GM21528 (cell line): ENCODE data around the gene RPL19.

ENCODE experiments used
- ATAC-seq: cut with Tn5 transposase; IDR thresholded peaks from one replicate; pipeline ENCODE4 v1.9.1; 2021; ENCODE audit warnings: mild to moderate bottlenecking, moderate library complexity; ENCODE audit not compliant: unreplicated experiment, low FRiP score

Gene RPL19

DNA sequence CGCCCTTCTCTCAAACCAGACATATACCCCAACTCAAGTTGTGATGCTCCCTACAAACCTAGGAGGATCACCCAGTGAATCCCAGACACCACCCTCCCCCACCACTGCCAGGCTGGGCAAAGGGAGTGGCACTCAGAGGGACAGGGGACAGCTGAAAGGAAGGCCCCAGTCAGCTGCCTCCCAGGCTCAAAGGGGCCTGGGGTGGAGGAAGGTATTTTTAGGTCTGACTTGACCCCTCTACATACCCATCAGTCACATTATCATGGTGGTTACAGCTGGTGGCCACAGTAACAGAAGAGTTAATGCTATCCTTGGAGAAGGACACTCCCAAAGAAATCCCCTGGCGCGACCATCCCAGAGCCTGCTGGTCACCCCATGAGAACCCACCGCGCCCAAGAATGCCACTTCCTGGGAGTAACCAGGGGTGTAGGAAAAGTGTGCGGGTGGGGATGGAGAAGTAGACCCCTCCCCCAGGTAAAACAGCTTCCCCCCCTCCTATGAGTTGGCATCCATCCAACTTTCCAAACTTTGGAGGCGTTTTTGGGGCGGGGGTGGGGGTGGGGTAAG lies 3.8 kb upstream of the RPL19 start:
- no peak for ATAC-seq

DNA sequence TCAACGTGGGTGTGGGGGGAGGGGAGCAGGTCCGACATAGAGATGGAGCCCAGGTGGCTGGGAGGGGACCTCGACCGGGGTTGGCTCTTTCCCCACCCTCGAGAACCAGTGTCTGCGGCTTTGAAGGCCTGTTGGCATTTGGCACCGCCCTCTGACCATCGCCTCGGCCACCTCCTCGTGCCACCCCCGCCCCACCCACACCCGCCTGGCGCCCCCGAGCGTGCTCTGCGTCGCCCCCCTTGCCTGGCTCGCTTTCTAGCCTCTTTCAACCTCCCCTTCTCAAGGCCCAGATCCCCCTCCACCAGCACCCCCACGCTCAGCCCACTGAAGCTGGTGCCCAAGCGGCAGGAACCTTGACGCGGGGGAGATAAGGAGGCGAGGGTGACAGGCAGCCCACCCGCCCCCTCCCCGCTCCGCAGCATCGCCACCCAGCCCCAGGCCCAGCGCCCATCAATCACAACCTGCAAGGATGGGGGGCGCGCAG lies 3.2 kb upstream of the RPL19 start:
- ATAC-seq = no peak

DNA sequence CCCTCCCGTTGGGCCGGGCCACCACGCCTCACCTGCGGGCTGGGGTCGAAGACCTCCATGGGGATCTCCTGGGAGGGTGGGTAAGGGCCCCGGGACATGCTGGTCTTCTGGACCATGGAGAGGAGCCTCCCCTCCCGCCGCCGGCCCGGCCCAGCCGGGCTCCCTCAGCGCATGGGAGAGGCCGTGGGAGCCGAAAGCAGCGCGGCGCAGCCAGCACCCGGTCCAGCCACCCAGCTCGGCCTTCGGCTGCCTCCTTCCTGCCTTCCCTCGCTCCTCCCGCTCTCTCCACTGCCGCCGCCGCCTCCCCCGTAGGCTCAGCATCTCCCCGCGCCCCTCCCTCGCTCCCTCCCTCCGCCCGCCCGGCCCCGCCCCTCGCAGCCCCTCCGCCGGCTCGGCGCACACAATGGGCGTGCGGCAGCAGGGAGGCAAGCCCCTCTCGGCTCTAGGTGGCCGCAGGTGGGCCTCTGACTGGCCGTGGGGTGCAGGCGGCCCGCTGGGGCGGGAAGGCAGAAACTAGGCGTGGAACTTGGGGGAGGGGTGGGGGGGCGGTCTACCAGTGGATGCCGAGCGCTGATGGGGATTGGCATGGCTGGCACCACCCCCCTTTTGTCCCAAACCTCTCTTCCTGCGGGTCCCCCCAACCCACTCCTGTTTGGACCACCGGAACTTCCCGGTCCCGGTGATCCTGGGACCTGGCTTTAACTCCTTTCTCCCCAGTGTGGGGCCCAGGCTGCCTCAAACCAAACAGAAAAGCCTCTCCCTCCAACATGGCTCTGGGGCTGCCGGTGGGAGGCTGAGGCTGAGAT lies 2.5 kb upstream of the RPL19 start, which contains the start of gene CACNB1:
Gene CACNB1, minus strand, starts transcription at position 290 of the 806 bp plus-strand sequence. Its CDS starts 174 bp downstream, at position 116.
- ATAC-seq = no peak

DNA sequence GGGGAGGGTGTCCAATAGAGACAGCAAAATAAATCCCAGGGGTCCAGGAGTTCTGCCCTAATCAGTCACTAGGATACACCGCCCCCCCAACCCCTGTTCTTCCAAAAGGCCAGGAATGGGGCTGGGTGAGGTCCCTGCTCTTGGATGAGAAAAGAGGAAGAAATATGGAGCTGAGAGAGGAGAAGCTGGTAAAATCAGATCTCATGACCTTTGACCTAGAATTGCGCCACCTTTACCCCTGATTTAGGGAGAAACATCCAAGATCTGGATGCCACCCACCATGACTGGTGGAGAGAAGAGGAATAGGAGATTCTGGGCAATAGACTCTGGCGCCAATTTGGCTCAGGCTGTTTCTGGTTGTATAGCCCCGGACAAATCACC lies 1.9 kb upstream of the RPL19 start:
- ATAC-seq = no peak

DNA sequence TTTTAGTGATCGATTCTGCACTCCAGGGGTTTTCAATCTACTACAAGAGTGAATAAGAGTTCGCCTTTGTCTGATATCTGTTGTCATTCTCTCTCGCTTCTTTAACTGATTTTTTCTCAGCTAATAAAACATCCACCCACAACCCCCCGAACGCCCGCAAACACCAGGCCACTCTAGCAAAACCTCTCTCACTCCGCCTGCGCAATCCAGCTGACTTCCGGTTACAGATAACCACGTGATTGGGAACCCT lies 338 bp upstream of the RPL19 start:
- ATAC-seq = peak; percentile 62

DNA sequence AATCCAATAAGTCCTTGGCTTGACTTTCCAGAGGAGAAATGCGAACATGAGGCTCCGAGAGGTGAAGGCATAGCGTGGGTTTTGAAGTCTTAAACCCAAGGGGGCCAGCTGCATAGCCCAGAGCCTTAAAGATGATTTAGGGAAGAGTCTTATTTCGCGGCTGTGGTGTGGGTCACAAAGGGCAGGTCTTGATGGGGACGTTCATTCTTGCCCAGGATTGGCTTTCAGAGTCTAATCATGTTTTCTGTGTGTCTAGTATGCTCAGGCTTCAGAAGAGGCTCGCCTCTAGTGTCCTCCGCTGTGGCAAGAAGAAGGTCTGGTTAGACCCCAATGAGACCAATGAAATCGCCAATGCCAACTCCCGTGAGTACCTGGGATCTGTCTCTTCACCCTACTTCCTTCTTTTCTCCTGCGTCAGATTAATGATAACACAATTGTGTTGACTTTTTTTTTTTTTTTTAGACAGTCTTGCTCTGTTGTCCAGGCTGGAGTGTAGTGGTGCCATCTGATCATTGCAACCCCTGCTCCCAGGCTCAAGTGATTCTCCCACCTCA lies 951 bp downstream of the RPL19 start:
- ATAC-seq = no peak

DNA sequence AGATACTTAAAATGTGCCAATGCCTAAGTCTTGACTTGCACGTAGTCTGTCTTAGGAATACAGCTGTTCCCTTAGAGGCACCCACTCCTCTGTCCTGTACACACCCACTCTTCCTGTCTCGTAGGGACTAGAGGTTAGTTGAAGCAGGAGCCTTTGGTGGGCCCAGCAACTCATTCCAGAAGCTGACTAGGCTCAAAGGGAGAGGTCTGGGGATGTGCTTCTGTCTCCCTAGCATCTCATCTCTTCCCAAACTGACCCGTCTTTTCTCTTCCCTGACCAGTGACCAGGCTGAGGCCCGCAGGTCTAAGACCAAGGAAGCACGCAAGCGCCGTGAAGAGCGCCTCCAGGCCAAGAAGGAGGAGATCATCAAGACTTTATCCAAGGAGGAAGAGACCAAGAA lies 4.2 kb downstream of the RPL19 start:
- ATAC-seq = no peak

DNA sequence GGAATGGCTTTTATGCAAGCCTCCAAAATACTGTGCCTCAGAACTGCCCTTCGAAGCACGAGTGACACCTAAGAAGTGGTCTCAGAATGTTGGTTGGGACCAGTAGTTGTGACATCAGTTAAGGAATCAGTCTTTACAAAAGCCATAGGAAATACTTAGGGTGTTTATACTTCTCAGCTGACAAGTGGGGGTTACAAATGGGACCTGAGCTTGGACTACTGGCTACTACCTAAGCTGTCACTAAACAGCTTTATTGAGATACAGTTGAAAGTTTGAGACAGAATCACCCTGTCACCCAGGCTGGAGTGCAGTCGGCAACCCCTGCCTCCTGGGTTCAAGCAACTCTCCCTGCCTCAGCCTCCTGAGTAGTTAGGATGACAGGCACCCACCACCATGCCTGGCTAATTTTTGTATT lies 5.0 kb downstream of the RPL19 start:
- no peak for ATAC-seq

DNA sequence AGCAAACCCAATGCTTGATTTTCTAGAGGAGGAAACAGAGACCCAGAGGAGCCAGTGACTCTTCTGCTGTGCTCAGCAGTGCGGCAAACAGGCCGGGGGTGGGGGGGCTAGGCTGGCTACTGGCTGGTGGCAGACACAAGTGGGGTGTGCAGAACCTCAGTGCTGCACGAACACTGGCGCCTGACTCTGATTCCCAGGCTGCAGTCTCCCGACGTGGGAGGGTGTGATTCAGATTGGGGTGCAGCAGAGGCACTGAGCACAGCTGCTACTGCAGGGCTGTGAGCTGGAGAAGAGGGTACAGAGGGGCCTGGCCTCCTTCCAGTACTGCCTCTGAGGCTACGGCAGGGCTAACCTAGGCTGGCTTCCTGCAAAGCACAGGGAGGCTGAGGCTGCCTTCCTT lies 8.1 kb downstream of the RPL19 start:
- ATAC-seq = no peak

DNA sequence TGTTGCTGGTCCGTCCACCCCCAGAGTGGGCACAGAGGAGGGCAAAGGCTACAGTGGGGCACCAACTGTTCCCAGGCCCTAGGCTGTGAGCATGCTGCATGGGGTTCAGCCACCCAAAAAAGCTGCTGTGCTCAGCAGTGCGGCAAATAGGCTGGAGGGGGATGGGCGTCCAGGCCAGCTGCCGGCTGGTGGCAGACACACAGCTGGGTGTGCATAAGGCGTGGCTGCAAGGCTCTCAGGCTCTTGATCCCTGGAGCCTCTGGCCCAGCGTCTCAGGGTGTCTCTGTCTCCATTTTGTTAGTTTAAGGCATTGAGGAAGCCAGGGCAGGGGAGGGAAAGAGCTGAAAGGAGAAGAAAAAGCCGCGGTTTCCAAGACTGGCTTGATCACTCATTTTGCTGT lies 8.8 kb downstream of the RPL19 start:
- ATAC-seq = no peak

DNA sequence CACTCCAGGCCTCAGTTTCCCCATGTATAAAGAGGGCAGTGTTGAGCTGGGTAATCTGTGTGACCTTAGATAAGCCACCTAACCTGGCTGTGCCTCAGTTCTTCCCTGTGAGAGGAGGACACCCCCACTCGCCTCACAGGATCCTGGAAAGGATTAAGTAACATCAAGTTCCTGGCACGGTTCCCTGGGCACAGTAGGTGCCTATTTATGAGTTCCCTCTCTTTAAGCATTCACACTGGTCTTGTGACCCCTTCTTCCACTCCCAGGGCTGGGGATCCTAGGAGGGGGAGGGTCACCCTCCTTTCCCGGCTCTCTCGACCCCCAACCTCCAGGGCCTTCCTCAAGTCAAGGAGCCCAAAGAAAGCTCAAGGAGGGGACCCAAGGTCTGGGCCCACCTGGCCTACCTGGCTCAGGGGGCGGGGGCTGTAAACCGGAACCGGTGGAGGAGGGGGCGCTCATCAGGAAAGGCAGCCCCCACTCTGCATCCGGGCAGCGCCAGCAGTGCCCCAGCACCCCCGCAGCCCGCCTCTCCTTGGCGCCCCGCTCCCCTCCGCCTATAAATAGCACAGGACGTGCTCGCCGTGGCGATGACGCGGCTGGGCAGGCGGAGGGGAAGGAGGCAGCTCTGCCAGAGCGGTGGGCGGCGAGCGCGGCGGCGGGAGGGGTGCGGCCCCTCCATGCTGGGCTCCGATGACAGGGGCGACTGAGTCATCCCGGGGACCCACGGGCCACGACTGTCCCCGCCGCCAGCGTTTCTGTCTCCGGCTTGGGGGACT lies 9.4 kb downstream of the RPL19 start:
- ATAC-seq = no peak

DNA sequence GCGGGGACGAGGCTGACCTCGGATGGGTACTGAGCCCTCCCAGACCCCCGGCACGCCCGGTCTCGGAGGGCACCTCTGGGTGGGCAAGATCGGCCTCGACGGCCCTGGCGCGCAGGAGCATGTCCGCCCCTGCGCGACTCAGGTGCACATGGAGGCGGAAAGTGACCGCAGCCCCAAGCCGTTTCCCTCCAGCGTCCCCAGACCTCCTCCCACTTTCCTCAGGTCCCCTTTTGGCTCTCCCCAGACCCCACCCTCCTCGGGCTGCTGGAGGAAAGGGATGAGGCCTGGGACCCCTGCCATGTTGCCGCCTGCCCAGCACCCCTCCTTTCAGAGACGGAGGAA lies 10.0 kb downstream of the RPL19 start:
- ATAC-seq = no peak

DNA sequence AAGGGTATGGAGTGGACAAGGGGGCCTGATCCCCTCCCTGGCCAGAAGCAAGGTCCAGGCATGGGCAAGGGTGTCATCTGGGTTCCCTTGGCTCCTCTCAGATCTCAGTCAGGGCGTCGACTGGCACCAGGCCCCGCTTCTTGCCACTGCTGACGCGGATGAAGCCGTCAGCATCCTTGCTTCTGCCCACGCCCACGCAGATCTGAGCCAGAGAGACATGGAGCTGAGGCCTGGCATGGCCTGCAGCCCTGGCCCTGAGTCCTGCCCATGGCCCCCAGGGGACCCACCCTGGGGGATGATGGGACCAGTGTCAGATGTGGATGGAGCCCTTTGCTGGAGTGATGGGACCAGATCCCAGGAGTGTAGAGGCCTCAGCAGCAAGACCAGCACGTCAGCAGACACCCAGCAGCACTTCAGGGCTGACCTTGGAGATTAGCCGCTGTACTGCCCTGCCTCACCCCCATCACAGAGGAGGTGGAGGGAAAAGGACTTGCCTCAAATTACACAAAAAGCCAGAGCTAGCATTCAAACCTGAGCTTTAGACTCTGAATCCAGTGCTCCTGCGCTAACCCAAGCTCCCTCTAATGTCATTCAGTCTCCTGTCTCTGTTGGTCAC lies 12.2 kb downstream of the RPL19 start:
- no peak for ATAC-seq

DNA sequence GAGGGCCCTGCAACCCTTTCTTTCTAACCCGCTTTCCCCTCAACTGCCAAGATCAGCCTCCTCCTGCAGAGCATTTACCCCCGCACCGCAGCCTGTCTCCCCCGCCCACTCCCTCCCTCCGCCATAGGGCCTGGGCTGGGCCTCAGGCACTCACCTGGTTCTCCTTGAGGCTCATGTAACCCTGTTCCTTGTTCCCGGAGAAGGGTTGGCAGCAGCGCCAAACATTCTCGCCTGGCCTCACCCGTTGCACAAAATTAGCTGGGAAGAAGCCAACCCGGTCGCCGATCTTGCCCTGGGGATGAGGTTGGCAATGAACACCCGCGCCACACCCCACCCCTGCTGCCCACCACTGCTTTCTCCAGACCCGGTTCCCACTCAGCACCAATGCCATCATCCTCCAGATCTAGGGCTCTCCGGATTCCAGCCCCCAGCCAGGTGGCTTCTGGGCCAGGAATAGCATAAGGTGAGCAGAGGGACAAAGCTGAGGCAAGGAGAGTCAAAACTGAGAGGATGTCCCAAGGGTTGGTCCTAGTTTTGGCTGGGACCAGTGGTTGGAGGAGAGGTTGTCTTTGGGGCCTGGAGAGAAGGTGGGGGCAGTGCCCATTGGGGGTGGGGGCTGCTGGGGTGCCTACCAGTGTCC lies 12.9 kb downstream of the RPL19 start:
- ATAC-seq = no peak

DNA sequence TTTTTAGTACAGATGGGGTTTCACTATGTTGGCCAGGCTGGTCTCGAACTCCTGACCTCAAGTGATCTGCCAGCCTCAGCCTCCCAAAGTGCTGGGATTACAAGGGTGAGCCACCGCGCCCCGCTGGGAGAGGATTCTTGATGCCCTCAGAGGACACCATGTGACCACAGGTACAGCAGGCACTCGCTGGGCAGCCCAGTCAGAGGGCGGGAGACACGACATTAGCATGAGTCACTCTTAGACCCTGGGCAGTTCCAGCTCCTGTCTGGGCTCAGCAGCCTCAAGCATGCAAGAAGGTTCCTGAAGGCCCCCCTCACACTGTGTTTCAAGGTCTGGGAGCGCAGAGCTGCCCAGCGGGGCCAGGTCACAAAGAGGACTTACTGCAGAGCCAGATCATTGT lies 13.8 kb downstream of the RPL19 start:
- no peak for ATAC-seq

DNA sequence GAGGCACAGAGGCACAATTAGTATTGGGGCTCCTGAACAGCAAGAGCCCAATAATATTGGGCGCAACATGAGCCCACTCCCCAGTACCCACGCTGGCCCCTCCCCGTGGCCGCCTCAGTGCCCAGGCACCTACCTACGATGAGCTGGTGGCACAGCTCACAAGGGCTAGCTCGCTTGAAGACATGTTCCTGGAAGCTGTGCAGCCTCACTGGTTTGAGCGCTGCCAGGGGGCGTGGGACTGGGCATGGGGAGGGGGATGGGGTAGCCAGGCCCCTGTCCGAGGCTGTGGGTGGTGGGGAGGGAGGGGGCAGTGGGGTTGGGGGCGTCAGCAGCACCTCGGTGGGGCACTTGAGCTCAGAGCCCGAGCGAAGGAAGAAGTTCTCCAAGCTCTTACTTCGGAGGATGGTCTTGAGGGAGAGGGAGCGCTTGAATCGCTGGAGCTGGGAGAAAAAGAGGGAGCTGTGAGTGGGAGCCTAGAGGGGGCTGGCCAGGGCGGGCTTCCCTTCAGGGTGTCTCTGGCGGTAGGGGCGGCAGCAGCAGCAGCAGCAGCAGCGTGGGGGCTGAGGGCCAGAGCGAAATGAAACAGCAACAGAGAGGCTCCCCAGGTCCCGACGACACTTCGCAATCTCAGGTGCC lies 17.8 kb downstream of the RPL19 start:
- no peak for ATAC-seq

DNA sequence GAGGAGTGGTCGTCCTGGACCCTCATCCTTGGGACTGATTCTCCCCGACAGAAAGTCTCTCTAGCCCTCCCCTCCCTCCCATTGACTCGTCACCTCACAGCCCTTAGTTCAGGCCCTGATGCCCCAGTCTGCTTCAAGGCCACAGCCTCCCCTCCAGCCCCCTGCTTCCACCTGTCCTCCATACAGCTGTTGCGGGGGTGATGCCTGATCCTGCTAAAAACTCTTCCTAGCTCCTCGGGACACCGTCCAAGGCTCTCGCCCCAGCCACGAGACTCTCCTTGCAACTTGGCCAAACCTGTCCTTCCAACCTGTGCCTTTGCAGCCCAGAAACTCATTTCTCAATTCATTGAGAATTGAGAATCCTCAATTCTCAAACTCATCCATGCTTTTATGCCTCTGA lies 18.8 kb downstream of the RPL19 start:
- ATAC-seq = no peak

DNA sequence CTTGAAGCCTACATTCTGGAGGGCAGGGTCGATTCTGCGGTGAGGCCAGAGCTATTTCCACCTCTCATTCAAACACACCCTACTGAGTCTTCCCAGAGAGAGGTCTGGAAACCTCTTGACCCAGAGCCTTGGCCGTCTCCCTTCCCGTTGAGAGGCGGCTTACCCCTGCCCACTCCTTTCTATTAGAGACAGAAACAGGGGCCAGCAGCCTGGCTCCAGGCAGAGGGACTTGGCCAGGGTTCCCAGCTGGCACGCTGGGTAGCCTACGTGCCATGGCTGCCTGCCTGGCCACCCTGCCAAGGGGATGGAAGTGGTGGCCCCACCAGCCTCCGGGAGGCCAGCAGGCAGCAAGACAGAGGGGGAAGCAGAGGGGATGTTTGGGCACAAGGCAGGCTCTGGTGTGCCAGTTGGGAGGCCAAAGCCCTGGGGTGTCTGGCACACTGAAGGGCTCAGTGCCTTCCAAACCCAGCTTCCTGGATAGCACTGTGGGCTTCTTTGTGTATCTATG lies 19.6 kb downstream of the RPL19 start:
- no peak for ATAC-seq

DNA sequence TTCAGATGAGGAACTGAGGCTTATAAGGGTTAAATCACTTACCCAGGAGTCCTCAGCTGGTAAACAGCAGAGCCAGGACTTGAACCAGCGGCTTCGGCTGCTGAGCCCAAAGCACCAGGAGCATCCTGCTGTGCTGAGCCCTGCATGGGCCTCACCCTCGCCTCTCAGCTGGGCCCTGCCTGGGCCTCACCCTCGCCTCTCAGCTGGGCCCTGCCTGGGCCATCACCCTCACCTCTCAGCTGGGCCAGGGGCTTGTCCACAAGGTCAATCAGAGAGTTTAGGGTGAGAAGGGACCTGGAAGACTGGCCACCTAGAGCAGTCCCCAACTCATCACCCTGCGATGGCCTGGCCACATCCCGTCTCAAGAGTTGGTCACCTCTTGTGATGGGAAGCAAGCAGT lies 21.5 kb downstream of the RPL19 start:
- no peak for ATAC-seq

DNA sequence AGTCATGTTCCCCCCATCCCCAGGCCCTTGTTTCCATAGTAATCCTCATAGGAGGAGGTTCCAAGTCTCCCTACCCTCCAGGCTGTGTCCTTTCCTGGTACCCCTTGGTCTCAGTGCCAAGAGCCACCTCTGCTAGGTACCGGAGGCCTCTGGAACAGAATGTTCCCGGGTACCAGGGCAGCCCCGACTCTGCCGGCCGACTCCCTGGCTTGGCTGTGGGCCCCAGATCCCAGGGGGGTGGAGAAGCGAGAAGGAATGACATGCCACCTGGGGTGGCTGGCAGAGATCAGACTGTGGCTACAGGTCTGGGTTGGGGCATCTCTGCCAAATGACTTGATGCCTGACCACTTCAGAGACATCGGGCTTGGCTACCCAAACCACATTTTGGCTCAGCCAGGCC lies 22.1 kb downstream of the RPL19 start:
- no peak for ATAC-seq
